Measurements from ENCODE around the gene PRR29.

Gene PRR29

GRCh38 chr17:64051153-64051552 is 53.0 kb downstream of the PRR29 start:
- Histone ChIP-seq H4K8ac (ENCODE audit: low read depth, low read length) (no peak overlapping the region), H3K9ac (ENCODE audit: low read length) (no peak overlapping the region), H3K18ac (ENCODE audit: low read length) (no peak overlapping the region), H3K4ac (ENCODE audit: low read depth, low read length) (no peak overlapping the region), H3K36me3 (ENCODE audit: control insufficient read depth in 1 of 2, insufficient read depth in 2 of 2, low read length in 2 of 2) (peaks cover 39 to 51% of the 10 kb centered on the region in 2 experiments), H3K27ac (ENCODE audit: low read depth, low read length) (no peak overlapping the region), H3K23ac (ENCODE audit: low read length) (no peak overlapping the region), H2AK5ac (ENCODE audit: low read length) (no peak overlapping the region), H3K4me1 (ENCODE audit: control insufficient read depth in 1 of 2, insufficient read depth in 2 of 2, low read length in 2 of 2) (peaks cover 3 to 5% of the 10 kb centered on the region in 2 experiments), H3K4me2 (ENCODE audit: low read length) (no peak overlapping the region), H3K27me3 (ENCODE audit: insufficient read depth, low read length) (no peaks in the 10 kb centered on the region), H3K79me2 (ENCODE audit: control insufficient read depth, insufficient read depth, low read length, poor library complexity) (no peaks in the 10 kb centered on the region), H3K79me1 (ENCODE audit: low read length) (no peaks in the 10 kb centered on the region), H4K91ac (ENCODE audit: low read depth, low read length) (no peak overlapping the region), H2BK120ac (ENCODE audit: insufficient read depth, low read length, poor library complexity) (no peak overlapping the region), H3K14ac (ENCODE audit: low read length) (no peak overlapping the region), H2BK12ac (ENCODE audit: low read length) (no peak overlapping the region), H2AFZ (ENCODE audit: insufficient read depth, low read length, poor library complexity) (no peak overlapping the region), H2BK5ac (ENCODE audit: low read depth, low read length, poor library complexity) (no peak overlapping the region), H3K9me3 (ENCODE audit: insufficient read depth, low read depth, low read length) (peaks cover 3% of the 10 kb centered on the region), H4K12ac (ENCODE audit: low read depth, low read length) (no peak overlapping the region), H3K4me3 (ENCODE audit: low read depth, low read length) (no peak overlapping the region)
- WGBS (ENCODE audit: extremely low coverage, insufficient coverage, insufficient read length): no CpG with 5 or more reads among the region's 1 CpG
- no peak for DNase-seq

DNA sequence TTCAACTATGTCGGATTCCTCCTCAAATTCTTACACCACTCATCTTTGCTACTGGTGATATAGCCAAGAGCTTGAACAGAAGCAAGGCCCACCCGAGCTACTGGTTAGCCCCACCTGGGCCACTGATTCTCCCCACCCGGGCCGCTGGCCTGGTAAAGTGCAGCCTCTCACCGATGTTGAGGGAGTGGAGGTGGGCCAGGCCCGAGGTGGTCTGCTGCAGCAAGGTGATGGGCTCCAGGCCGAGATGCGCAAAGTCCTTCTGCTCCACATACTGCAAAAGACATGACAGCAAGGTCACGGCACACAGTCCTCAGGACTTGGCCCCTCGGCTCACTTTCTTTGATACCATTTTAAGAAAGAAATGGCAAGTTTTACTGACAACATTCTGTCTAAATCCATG is 55.0 kb downstream of the PRR29 start:
- Histone ChIP-seq H2BK5ac (ENCODE audit: low read depth, low read length, poor library complexity) (no peak overlapping the region), H3K9me3 (ENCODE audit: insufficient read depth, low read depth, low read length) (peaks cover 3% of the 10 kb centered on the region), H2BK12ac (ENCODE audit: low read length) (no peak overlapping the region), H3K4ac (ENCODE audit: low read depth, low read length) (no peak overlapping the region), H4K12ac (ENCODE audit: low read depth, low read length) (no peak overlapping the region), H3K9ac (ENCODE audit: low read length) (no peak overlapping the region), H3K4me3 (ENCODE audit: low read depth, low read length) (no peak overlapping the region), H2BK120ac (ENCODE audit: insufficient read depth, low read length, poor library complexity) (no peak overlapping the region), H3K27me3 (ENCODE audit: insufficient read depth, low read length) (no peaks in the 10 kb centered on the region), H2AK5ac (ENCODE audit: low read length) (no peak overlapping the region), H3K4me2 (ENCODE audit: low read length) (no peak overlapping the region), H3K4me1 (ENCODE audit: control insufficient read depth in 1 of 2, insufficient read depth in 2 of 2, low read length in 2 of 2) (peaks cover 7 to 15% of the 10 kb centered on the region in 2 experiments), H2AFZ (ENCODE audit: insufficient read depth, low read length, poor library complexity) (no peak overlapping the region), H3K79me2 (ENCODE audit: control insufficient read depth, insufficient read depth, low read length, poor library complexity) (no peaks in the 10 kb centered on the region), H3K18ac (ENCODE audit: low read length) (no peak overlapping the region), H4K8ac (ENCODE audit: low read depth, low read length) (no peak overlapping the region), H3K14ac (ENCODE audit: low read length) (no peak overlapping the region), H3K23ac (ENCODE audit: low read length) (no peak overlapping the region), H3K36me3 (ENCODE audit: control insufficient read depth in 1 of 2, insufficient read depth in 2 of 2, low read length in 2 of 2) (peaks cover 34 to 51% of the 10 kb centered on the region in 2 experiments), H4K91ac (ENCODE audit: low read depth, low read length) (no peak overlapping the region), H3K27ac (ENCODE audit: low read depth, low read length) (no peak overlapping the region), H3K79me1 (ENCODE audit: low read length) (no peaks in the 10 kb centered on the region)
- WGBS (ENCODE audit: extremely low coverage, insufficient coverage, insufficient read length): no CpG with 5 or more reads among the region's 10 CpGs
- DNase-seq: no peak

Data from trophoblast cell (in vitro differentiated cells and primary cell).